ENCODE measurements around the gene NCAPH2. TPM values are rescaled to one million over a fixed set of nuclear protein-coding genes. Genes with fewer than 3 reads are reported as not detected.
A peak's percentile ranks its signal among the peaks of the same experiment; 100 is the strongest.

NCAPH2 gene
- total RNA-seq, 2 donors from 2014 or later: 27.4 to 71.5 TPM

- no peaks in the 10 kb centered on the region for H3K36me3 ChIP-seq
- intact Hi-C loops (cut with DNase I): no loop called here
Measured at GRCh38 chr22:50545522-50546325, 37.7 kb downstream of the NCAPH2 start, which contains the start of gene KLHDC7B. Gene KLHDC7B, plus strand, starts transcription at chr22:50545899. Its CDS starts 345 bp downstream, at chr22:50546244.

GRCh38 chr22:50546326-50547262 lies 38.6 kb downstream of the NCAPH2 start:
- DNase-seq: no peak
- intact Hi-C loops (cut with DNase I): no loop called here
- H3K27ac ChIP-seq: no peak overlapping the region
- TF ChIP-seq CTCF (IDR thresholded peaks at IDR 0.05): no peak
- H3K36me3 ChIP-seq: no peaks in the 10 kb centered on the region
- peaks cover 32% of the 10 kb centered on the region for H3K27me3 ChIP-seq
- H3K4me3 ChIP-seq: no peak overlapping the region
- H3K9me3 ChIP-seq: no peaks in the 10 kb centered on the region
- H3K9ac ChIP-seq (ENCODE audit: low read depth in 2 of 2, low read length in 2 of 2): no peak overlapping the region
- no peaks in the 10 kb centered on the region for H3K4me1 ChIP-seq

More at GRCh38 chr22:50545522-50546325, 37.7 kb downstream of the NCAPH2 start, which contains the start of gene KLHDC7B:
- Histone ChIP-seq H3K9me3 (no peaks in the 10 kb centered on the region), H3K4me1 (no peaks in the 10 kb centered on the region), H3K4me3 (no peak within 1 kb of the TSS), H3K27ac (peak within 1 kb of the TSS; percentile 35), H3K27me3 (peaks cover 32% of the 10 kb centered on the region), H3K9ac (ENCODE audit: low read depth in 2 of 2, low read length in 2 of 2) (peak within 1 kb of the TSS; percentile 35 to 48)
- DNase-seq: no peak
- no peak for TF ChIP-seq CTCF (IDR thresholded peaks at IDR 0.05)

GRCh38 chr22:50547263-50547985 lies 39.4 kb downstream of the NCAPH2 start:
- Histone ChIP-seq H3K27me3 (peaks cover 32% of the 10 kb centered on the region), H3K9me3 (no peaks in the 10 kb centered on the region), H3K36me3 (no peaks in the 10 kb centered on the region), H3K9ac (ENCODE audit: low read depth in 2 of 2, low read length in 2 of 2) (no peak overlapping the region), H3K4me1 (no peaks in the 10 kb centered on the region), H3K27ac (no peak overlapping the region), H3K4me3 (no peak overlapping the region)
- TF ChIP-seq CTCF (IDR thresholded peaks at IDR 0.05): no peak
- intact Hi-C loops (cut with DNase I): no loop called here
- DNase-seq: no peak

GRCh38 chr22:50548040-50548920 lies 40.3 kb downstream of the NCAPH2 start:
- H3K27me3 ChIP-seq: peaks cover 32% of the 10 kb centered on the region
- intact Hi-C loops (cut with DNase I): no loop called here
- H3K4me3 ChIP-seq: peak overlapping the region; percentile 18
- no peaks in the 10 kb centered on the region for H3K4me1 ChIP-seq
- DNase-seq: no peak
- H3K36me3 ChIP-seq: no peaks in the 10 kb centered on the region
- peak overlapping the region in 1 of 2 donors; percentile 60 for H3K9ac ChIP-seq (ENCODE audit: low read depth in 2 of 2, low read length in 2 of 2)
- TF ChIP-seq CTCF (IDR thresholded peaks at IDR 0.05): no peak
- H3K9me3 ChIP-seq: no peaks in the 10 kb centered on the region
- H3K27ac ChIP-seq: no peak overlapping the region

Measured in colonic mucosa (tissue), 4 donors.